HG02943 (cell line): ENCODE measurements around the gene ATPAF1.

Experiments
- ATAC-seq: cut with Tn5 transposase; IDR thresholded peaks from one replicate; pipeline ENCODE4 v1.9.1; 2021; ENCODE audit warnings: mild to moderate bottlenecking, low read depth, moderate library complexity; ENCODE audit not compliant: unreplicated experiment

ATPAF1 gene

DNA sequence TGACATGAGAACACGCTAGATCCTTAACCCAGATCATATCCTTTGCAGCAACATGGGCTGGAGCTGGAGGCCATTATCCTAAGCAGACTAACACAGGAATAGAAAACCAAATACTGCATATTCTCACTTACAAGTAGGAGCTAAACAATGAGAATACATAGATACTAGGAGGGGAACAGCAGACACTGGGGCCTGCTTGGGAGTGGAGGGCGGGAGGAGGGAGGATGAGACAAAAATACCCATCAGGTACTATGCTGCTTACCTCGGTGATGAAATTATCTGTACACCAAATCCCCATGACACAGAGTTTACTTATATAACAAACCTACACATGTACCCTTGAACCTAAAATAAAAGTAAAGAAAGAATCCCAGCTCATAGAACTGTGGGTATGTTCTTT, 50.3 kb downstream of the ATPAF1 start:
- no peak for ATAC-seq

GRCh38 chr1:46617108-46617800, 50.9 kb downstream of the ATPAF1 start:
- ATAC-seq = no peak

- peak; percentile 54 for ATAC-seq
Measured at GRCh38 chr1:46616277-46617107, 51.7 kb downstream of the ATPAF1 start, which contains the start of gene MOB3C. Gene MOB3C, minus strand, starts transcription at chr1:46616811. Its CDS starts 3,490 bp downstream, at chr1:46613321.

- ATAC-seq = no peak
Measured at GRCh38 chr1:46615735-46616134, 52.4 kb downstream of the ATPAF1 start.

GRCh38 chr1:46615088-46615487, 53.1 kb downstream of the ATPAF1 start:
- ATAC-seq = no peak

DNA sequence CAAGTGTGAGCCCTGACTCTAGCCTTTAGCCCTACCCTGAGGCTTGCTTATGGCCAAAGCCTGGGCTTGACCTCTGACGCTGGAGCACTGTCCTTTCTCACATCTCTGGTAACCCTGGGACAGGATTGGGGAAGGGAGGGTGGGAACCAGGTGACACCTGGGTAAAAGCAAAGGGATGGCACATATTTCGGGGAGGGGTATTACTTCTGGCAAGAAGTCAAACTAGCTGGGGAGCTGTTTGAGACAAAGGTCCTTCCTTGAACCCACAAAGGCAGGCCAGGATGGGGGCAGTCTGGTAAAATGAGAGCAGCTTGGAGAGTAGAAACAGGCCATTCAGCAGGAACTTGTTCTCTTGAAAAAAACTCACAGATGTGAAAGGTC, 53.6 kb downstream of the ATPAF1 start:
- ATAC-seq = no peak

- ATAC-seq = peak; percentile 53
Measured at GRCh38 chr1:46613661-46614603, 54.2 kb downstream of the ATPAF1 start.

DNA sequence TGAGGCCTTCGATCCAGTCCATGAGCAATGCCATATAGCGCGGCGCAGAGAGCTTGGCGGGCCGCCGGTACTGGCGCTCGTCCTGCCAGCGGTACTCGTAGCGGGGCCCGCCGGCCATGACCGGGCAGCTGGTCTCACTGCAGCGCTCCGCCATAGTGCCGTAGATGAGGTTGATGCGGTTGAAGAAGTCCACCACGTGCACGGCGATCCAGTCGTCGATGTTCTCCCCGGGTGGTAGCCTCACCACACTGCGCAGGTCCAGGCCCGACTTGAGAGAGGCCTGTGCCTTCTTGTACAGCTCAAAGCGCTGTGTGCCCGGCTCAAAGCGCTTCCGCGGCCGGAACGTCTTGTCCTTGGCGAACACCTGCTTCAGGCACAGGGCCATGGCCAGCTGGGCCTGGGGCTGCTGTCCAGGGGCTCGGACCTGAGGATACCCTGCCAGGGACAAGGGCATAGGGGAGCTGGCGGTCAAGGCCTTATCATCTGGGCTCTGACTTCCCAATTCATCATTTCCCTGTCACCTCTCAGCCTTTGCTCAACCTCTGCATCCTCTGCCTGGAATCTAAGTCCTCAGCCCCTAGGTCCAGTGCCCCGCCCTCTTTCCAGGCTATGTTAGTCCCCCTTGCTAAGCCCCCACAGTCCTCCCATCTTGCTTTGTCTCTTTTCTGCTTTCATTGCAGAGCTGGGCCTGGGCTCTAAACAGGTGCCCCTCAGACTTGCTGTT, 55.1 kb downstream of the ATPAF1 start:
- ATAC-seq = no peak

DNA sequence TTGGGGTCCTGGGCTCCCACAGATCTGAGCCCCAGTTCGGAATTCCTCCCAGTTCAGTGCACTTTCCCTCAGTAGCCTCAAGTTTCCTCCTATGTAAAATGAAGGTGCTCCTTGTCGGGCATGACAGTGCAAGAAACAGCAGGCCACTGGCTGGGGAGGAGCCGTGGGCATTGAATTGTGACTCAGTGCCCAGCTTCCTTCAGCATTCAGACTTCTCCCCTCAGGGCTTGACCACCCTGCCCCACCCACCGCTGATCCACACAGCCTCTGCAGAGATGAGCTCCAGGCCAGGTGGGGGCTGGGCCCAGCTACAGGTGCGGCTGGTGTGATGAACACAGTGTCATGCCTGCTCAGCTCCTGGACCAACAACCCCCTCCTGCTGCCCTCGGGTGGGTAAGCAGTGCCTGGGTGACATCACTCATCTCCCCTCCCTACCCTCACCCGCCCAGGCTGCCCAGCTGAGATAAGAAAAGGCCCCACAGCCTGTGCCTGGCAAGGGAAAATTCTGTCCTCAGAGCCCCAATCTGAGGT, 56.4 kb downstream of the ATPAF1 start:
- ATAC-seq = no peak

DNA sequence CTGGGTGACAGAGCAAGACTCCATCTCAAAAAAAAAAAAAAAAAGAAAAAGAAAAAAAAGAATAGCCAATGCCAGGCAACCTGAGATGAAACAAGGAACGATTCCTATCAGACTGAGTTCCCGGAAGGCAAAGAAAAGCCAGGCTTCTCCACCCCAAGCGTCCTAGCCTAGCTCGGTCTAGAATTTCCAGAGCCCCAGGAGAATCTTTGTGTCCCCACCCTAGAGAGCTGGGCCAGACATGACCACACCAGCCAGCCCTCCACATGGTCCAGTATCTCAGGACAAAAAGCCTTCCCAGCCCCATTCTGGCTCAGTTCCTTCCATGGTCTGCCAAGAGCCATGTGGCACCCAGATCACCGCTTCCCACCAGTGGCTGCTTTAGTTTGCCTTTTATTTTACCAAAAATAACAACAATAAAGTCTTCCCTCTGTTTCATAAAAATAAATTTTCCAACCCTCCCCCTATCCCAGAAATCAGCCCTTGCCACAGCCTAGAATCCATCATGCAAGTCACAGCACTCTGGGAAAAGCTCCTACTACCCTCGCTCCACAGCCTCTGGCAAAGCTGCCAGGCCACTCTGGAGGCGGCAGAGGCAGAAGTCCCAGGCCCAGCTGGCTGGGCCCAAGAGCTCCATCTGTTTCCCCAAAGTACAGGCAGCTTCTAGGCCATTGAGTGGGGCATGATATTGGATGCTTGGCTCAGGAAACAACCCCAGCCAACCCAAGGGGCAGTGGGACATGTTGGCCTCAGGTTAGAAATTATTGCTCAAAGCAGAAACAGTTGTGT, 60.6 kb downstream of the ATPAF1 start:
- ATAC-seq = no peak

- no peak for ATAC-seq
Measured at GRCh38 chr1:46606255-46606965, 61.8 kb downstream of the ATPAF1 start.

GRCh38 chr1:46605232-46605631, 62.9 kb downstream of the ATPAF1 start:
- ATAC-seq = no peak

- ATAC-seq = peak; percentile 86
Measured at GRCh38 chr1:46603858-46604549, 64.2 kb downstream of the ATPAF1 start, which contains the start of gene MKNK1. Gene MKNK1, minus strand, starts transcription at chr1:46604268. Its CDS starts 20,941 bp downstream, at chr1:46583327.

- ATAC-seq = no peak
Measured at GRCh38 chr1:46603481-46603857, 64.7 kb downstream of the ATPAF1 start.

- no peak for ATAC-seq
Measured at GRCh38 chr1:46601257-46602007, 66.7 kb downstream of the ATPAF1 start.

DNA sequence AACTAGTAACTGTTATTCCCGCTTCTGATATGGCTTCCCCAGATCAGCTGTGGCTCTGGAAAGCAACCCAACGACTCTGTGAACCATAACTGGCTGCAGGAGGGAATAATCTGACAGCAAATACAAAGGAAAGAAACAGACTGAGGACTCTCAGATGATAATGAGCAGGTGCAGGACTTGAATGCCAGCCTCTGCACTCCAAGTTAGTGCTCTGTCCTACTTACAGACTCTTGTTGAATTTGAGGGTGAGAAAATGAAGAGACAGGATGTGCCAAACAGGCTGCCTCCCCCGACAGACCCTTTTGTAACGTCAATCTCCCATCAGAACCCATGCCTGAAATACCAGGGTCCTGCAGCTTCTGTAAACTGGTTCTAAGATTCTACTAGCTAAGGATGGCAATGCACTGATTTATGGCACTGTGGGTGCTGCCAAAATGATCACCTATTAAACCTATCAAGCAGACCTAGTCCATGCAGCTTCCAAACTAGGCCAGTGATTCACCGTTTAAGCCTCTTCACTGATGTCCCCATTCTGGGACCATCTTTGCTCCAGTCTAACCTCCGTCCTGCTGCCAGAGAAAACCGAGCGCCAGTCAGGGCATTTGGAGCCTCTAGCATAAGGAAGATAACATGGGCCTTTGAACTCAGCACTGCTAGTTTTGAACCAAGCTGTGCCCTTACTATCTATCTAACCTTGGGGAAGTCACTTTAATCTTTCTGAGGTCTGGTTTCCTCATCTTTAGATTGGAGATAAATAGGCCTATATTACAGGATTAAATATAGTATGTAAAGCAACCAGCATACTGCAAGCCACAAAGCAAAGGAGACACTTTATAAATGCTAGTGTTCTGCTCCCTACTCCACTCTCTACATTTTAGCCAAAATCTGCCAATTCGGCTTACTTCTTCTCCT, 68.8 kb downstream of the ATPAF1 start:
- ATAC-seq = no peak
